Fibroblast of mammary gland (primary cell): ENCODE measurements around the gene ETV6.

Source experiments
- DNase-seq: peaks from one replicate; pipeline ENCODE4 v3.0.0-alpha.2; 2010; ENCODE audit warnings: low read depth
- H3K4me3 ChIP-seq: 2 replicates; pipeline ENCODE4 v1.5.1; 2011; ENCODE audit warnings: low read depth, mild to moderate bottlenecking, low read length, moderate library complexity; ENCODE audit not compliant: control insufficient read depth
- CTCF ChIP-seq: conservative IDR thresholded peaks from 2 replicates; pipeline ENCODE4 v1.5.1; 2011; ENCODE audit warnings: low read depth, low read length, inconsistent platforms; ENCODE audit not compliant: control insufficient read depth, insufficient read depth

The ETV6 gene

GRCh38 chr12:11799502-11799873, 150.0 kb downstream of the ETV6 start:
- no peak for DNase-seq

GRCh38 chr12:11801643-11802042, 152.2 kb downstream of the ETV6 start:
- DNase-seq = no peak
- no peak for TF ChIP-seq CTCF
- no peak overlapping the region for H3K4me3 ChIP-seq

More at GRCh38 chr12:11799502-11799873, 150.0 kb downstream of the ETV6 start:
- H3K4me3 ChIP-seq = no peak overlapping the region
- TF ChIP-seq CTCF = no peak

GRCh38 chr12:11804130-11804529, 154.7 kb downstream of the ETV6 start:
- H3K4me3 ChIP-seq = no peak overlapping the region
- no peak for DNase-seq
- TF ChIP-seq CTCF = no peak

- peak; percentile 20 for TF ChIP-seq CTCF
- H3K4me3 ChIP-seq = no peak overlapping the region
Measured at GRCh38 chr12:11805043-11805442, 155.6 kb downstream of the ETV6 start.

GRCh38 chr12:11805680-11806079, 156.2 kb downstream of the ETV6 start:
- no peak for DNase-seq
- no peak for TF ChIP-seq CTCF
- no peak overlapping the region for H3K4me3 ChIP-seq

More at GRCh38 chr12:11805043-11805442, 155.6 kb downstream of the ETV6 start:
- no peak for DNase-seq

- TF ChIP-seq CTCF = no peak
- no peak overlapping the region for H3K4me3 ChIP-seq
- DNase-seq = no peak
Measured at GRCh38 chr12:11807458-11807857, 158.0 kb downstream of the ETV6 start.

GRCh38 chr12:11808931-11809330, 159.5 kb downstream of the ETV6 start:
- TF ChIP-seq CTCF = no peak
- no peak for DNase-seq
- no peak overlapping the region for H3K4me3 ChIP-seq
